ENCODE measurements around the gene NMB.

DNA sequence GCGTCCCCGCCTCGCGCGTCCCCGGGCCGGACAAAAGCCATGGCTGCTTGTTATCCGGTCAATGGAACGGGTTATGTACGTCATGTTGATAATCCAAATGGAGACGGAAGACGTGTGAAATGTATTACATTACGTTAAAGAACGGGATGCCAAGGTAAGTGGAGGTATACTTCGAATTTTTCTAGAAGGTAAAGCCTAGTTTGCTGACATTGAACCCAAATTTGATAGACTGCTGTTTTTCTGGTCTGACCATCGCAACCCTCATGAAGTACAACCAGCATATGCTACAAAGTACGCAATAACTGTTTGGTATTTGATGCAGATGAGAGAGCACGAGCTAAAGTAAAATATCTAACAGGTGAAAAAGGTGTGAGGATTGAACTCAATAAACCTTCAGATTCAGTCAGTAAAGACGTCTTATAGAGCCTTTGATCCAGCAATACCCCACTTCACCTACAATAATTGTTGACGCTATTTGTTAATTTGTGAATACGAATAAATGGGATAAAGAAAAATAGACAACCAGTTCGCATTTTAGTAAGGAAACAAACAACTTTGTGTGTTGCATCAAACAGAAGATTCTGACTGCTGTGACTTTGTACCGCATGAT lies 23.7 kb downstream of the NMB start:
- TF ChIP-seq, protein P1, sequence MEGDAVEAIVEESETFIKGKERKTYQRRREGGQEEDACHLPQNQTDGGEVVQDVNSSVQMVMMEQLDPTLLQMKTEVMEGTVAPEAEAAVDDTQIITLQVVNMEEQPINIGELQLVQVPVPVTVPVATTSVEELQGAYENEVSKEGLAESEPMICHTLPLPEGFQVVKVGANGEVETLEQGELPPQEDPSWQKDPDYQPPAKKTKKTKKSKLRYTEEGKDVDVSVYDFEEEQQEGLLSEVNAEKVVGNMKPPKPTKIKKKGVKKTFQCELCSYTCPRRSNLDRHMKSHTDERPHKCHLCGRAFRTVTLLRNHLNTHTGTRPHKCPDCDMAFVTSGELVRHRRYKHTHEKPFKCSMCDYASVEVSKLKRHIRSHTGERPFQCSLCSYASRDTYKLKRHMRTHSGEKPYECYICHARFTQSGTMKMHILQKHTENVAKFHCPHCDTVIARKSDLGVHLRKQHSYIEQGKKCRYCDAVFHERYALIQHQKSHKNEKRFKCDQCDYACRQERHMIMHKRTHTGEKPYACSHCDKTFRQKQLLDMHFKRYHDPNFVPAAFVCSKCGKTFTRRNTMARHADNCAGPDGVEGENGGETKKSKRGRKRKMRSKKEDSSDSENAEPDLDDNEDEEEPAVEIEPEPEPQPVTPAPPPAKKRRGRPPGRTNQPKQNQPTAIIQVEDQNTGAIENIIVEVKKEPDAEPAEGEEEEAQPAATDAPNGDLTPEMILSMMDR (IDR thresholded peaks at IDR 0.05) = no peak
- TF ChIP-seq POLR2AphosphoS5 (IDR thresholded peaks at IDR 0.05) (no peak), POLR2A (IDR thresholded peaks at IDR 0.05) (no peak)

All from stomach (tissue), 4 donors.